Heart left ventricle (tissue), 16 donors: Measurements from ENCODE around the gene WDSUB1. TPM values are rescaled to one million over a fixed set of nuclear protein-coding genes. Genes with fewer than 3 reads are reported as not detected.

Source experiments
- ATAC-seq, 4 donors: fragments of 200-7000 bp; cut with Tn5 transposase; one replicate each; pipeline ENCODE4 v1.9.1; 2020 to 2022; ENCODE audit warnings: moderate library complexity in 4 of 4, mild to moderate bottlenecking in 3 of 4, moderate number of reproducible peaks in 1 of 4
- DNase-seq, 5 donors: peaks; one replicate each; pipeline ENCODE4 v3.0.0-alpha.2; 2020
- H3K27ac ChIP-seq, 12 donors: fragments of 200-600 bp; sonication (generic) in 4 of 12; one replicate each; pipeline versions ENCODE4 v1.5.0 to v1.8.0; 2016 to 2022; ENCODE audit warnings: mild to moderate bottlenecking in 2 of 12
- H3K27me3 ChIP-seq, 9 donors: fragments of 200-600 bp; sonication (generic) in 2 of 9; one replicate each; pipeline versions ENCODE4 v1.5.1 to v1.8.0; 2016 to 2022; ENCODE audit warnings: mild to moderate bottlenecking in 3 of 9
- H3K36me3 ChIP-seq, 9 donors: fragments of 200-600 bp; sonication (generic) in 2 of 9; one replicate each; pipeline versions ENCODE4 v1.5.0 to v1.8.0; 2018 to 2022; ENCODE audit warnings: mild to moderate bottlenecking in 2 of 9
- H3K4me1 ChIP-seq, 12 donors: fragments of 200-600 bp; sonication (generic) in 4 of 12; one replicate each; pipeline versions ENCODE4 v1.5.0 to v1.8.0; 2016 to 2022; ENCODE audit warnings: mild to moderate bottlenecking in 3 of 12
- H3K4me3 ChIP-seq, 12 donors: fragments of 200-600 bp; sonication (generic) in 4 of 12; one replicate each; pipeline versions ENCODE4 v1.5.0 to v1.8.0; 2017 to 2022; ENCODE audit warnings: mild to moderate bottlenecking in 9 of 12, moderate library complexity in 4 of 12
- H3K9me3 ChIP-seq, 12 donors: fragments of 200-600 bp; sonication (generic) in 4 of 12; one replicate each; pipeline versions ENCODE4 v1.5.0 to v1.8.0; 2016 to 2022; ENCODE audit warnings: mild to moderate bottlenecking in 1 of 12
- CTCF ChIP-seq, 12 donors: fragments of 200-600 bp; sonication (generic) in 4 of 12; IDR thresholded peaks; one replicate each; pipeline versions ENCODE4 v1.5.0 to v1.8.0; 2018 to 2022; ENCODE audit warnings: antibody characterized with exemption in 12 of 12, mild to moderate bottlenecking in 5 of 12
- POLR2A ChIP-seq, 2 donors: fragments of 450-650 bp; IDR thresholded peaks; one replicate each; pipeline ENCODE4 v1.6.1; 2017; ENCODE audit warnings: antibody characterized with exemption in 2 of 2, mild to moderate bottlenecking in 2 of 2, moderate library complexity in 2 of 2
- WGBS, 4 donors: extraction: QIAGEN DNeasy Blood & Tissue Kit in 2 of 4; methylation state at CpG; one replicate each; pipeline versions ENCODE4 v1.1.5 to v1.1.7; 2013 to 2018; 5-methylcytosine and 5-hydroxymethylcytosine counted together
- intact Hi-C, 10 donors: fragments of 100-400 bp; cut with DNase I; formaldehyde crosslinking; loops; one replicate each; pipeline versions ENCODE4 v1.11.1 to v1.14.2; 2022
- polyA plus RNA-seq, 2 donors: library from polyadenylated mRNA; stranded (reverse); fragments of 200-250 nt; gene quantifications; one replicate each; pipeline ENCODE4 v1.2.3, GENCODE V29; 2013
- total RNA-seq, 9 donors: library from RNA; depleted of rRNA in 2 of 9; stranded (reverse); fragments of >200 nt in 2 of 9; fragmentation: NEBNext Ultra II Directional in 3 of 9; extraction: Animal tissue kit (Norgen Biotek cat#: 25700) in 3 of 9; gene quantifications; one replicate each; pipeline versions ENCODE4 v1.1.0 to v1.2.4, GENCODE V29; 2016 to 2023
- donor health status: ischemic (EF 13 %, LVEDD 7.1; RV severe dilation, severe dysfunction).
- donor health status: healthy with polysubstance abuse.
- donor health status: DM: no; HTN: yes; CAD: no.
- donor health status: DM: no; HTN: no; CAD: no.
- donor health status: ischemic (EF 25% LVEDD 6.9; RV normal size, moderate dysfunction).
- donor health status: ischemic (EF 25% LVEDD 5.7; RV mildly dilated, moderate dysfunction).
- donor health status: healthy.
- donor health status: DM: yes; HTN: yes; CAD: no.
- donor health status: ischemic (EF 35%, LVEDD 5.7; RV mildly dilated, moderate dysfunction).
- donor health status: nonischemic (EF 11% LVEDD 7.7; RV severe dilation, severe dysfunction).
- donor health status: DM: yes; HTN: yes; CAD: no.
- donor health status: PGD.
- donor health status: ischemic (EF 29% LVEDD 5.4; RV normal size, mild dysfunction).
- donor health status: nonischemic (EF 23%, LVEDD 6.1; RV moderate dilation, normal function).

The WDSUB1 gene
- total and polyA plus RNA-seq, 11 donors = 5.1 to 12.4 (median 8.0) TPM

GRCh38 chr2:159317392-159318088, 31.0 kb upstream of the WDSUB1 start:
- intact Hi-C loops = no loop called here
- WGBS, 4 donors = 87 to 89% (median 88%) methylated on average over 3 of the region's 3 CpGs
- no peak overlapping the region for H3K27ac ChIP-seq
- peaks cover 0 to 64% (median 43%) of the 10 kb centered on the region in 9 donors for H3K36me3 ChIP-seq
- no peak overlapping the region for H3K4me3 ChIP-seq
- peaks cover 0 to 7% (median 0%) of the 10 kb centered on the region in 12 donors for H3K9me3 ChIP-seq
- no peaks in the 10 kb centered on the region for H3K27me3 ChIP-seq
- TF ChIP-seq POLR2A (IDR thresholded peaks at IDR 0.05) = no peak
- no peak for TF ChIP-seq CTCF (IDR thresholded peaks at IDR 0.05)
- ATAC-seq (no peak), DNase-seq (no peak)
- no peaks in the 10 kb centered on the region for H3K4me1 ChIP-seq

- DNase-seq = no peak
- intact Hi-C loops = no loop called here
- no peak for ATAC-seq
Observed at GRCh38 chr2:159307942-159308341, 21.4 kb upstream of the WDSUB1 start.

DNA sequence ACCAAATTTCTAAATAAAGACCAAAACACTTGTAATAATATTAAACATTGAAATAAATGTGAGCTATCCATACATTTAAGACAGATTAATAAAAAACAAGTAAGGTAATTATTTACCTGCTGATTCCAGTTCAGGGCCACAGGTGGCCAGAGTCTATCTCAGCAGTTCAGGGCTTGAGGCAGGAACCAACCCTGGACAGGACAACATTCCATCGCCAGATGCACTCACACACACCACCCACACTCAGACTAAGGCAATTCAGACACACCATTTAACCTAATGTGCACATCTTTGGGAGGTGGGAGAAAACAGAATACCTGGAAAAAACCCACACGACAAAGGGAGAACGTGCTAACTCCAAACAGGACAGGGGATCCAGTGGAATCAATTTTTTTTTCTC, 14.1 kb upstream of the WDSUB1 start:
- DNase-seq (no peak), ATAC-seq (no peak)
- intact Hi-C loops = no loop called here
- Histone ChIP-seq H3K27ac (no peak overlapping the region), H3K4me3 (no peak overlapping the region), H3K27me3 (no peaks in the 10 kb centered on the region), H3K36me3 (no peaks in the 10 kb centered on the region), H3K4me1 (no peaks in the 10 kb centered on the region), H3K9me3 (no peaks in the 10 kb centered on the region)
- 77 to 85% (median 83%) methylated on average over 3 of the region's 3 CpGs for WGBS, 4 donors
- TF ChIP-seq CTCF (IDR thresholded peaks at IDR 0.05) = no peak
- TF ChIP-seq POLR2A (IDR thresholded peaks at IDR 0.05) = no peak

More at GRCh38 chr2:159307942-159308341, 21.4 kb upstream of the WDSUB1 start:
- no peaks in the 10 kb centered on the region for H3K9me3 ChIP-seq
- no peak overlapping the region for H3K4me3 ChIP-seq
- no peak overlapping the region for H3K27ac ChIP-seq
- TF ChIP-seq CTCF (IDR thresholded peaks at IDR 0.05) (no peak), POLR2A (IDR thresholded peaks at IDR 0.05) (no peak)
- H3K4me1 ChIP-seq = no peaks in the 10 kb centered on the region
- H3K36me3 ChIP-seq = no peaks in the 10 kb centered on the region
- H3K27me3 ChIP-seq = no peaks in the 10 kb centered on the region

DNA sequence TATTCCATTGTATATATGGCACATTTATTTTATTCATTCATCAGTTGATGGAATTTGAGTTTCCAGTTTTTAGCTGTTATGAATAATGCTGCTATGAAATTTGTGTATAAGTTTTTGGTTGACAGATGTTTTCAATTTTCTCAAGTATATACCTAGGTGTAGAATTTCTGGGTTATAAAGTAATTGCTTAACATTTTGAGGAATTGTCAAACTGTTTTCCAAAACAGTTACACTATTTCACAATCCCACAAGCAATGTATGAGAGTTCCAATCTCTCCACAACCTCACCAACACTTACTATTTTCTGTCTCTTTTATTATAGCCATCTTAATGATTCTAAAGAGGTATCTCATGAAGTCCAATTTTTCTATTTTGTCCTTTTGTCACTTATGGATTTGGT, 12.5 kb upstream of the WDSUB1 start:
- Histone ChIP-seq H3K27ac (no peak overlapping the region), H3K9me3 (no peaks in the 10 kb centered on the region), H3K4me3 (no peak overlapping the region), H3K4me1 (no peaks in the 10 kb centered on the region), H3K27me3 (no peaks in the 10 kb centered on the region), H3K36me3 (no peaks in the 10 kb centered on the region)
- no peak for ATAC-seq
- DNase-seq = no peak
- TF ChIP-seq CTCF (IDR thresholded peaks at IDR 0.05) (no peak), POLR2A (IDR thresholded peaks at IDR 0.05) (no peak)
- intact Hi-C loops = no loop called here
